Non-pigmented ciliary epithelial cell (primary cell): ENCODE measurements around the gene EEF2KMT.

Source experiments
- DNase-seq: peaks from one replicate; pipeline ENCODE4 v3.0.0-alpha.2; 2010; ENCODE audit warnings: low read depth

Gene EEF2KMT

DNA sequence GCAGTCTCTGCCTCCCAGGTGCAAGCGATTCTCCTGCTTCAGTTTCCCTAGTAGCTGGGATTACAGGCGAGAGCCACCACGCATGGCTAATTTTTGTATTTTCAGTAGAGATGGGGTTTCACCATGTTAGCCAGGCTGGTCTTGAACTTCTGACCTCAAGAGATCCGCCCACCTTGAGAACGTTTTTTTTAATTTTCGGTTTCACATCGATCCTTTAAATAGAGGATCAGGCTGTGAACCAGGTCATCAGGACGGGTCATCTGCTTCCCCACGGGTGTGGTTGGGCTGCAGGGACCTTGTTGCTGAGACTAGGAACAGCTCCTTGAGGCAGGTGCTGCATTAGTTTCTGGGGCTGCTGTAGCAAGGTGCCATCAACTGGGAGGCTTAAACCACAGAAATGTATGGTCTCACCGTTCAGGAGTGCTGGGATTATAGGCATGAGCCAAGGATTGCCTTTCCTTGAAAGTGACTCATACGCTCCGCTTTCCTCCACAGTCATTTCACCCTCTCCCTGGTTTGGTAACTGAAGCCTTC lies 55.9 kb downstream of the EEF2KMT start:
- peak; percentile 60 for DNase-seq

DNA sequence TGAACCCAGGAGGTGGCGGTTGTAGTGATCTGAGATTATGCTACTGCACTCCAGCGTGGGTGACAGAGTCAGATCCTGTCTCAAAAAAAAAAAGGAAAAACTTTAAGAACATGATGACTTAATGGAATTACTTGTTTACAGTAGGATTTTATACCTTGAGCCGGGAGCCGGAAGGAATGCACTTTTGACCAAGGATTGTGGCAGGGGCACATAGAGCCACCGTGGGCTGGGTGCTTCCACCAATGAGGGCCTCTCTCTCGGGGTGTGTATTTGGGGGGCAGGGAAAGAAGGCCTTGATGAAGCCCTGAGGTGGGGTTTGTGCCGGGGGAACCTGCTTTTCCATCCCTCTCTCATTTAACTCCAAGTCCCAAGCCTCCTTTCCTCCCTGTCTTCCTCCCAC lies 57.1 kb downstream of the EEF2KMT start:
- DNase-seq, result no peak

DNA sequence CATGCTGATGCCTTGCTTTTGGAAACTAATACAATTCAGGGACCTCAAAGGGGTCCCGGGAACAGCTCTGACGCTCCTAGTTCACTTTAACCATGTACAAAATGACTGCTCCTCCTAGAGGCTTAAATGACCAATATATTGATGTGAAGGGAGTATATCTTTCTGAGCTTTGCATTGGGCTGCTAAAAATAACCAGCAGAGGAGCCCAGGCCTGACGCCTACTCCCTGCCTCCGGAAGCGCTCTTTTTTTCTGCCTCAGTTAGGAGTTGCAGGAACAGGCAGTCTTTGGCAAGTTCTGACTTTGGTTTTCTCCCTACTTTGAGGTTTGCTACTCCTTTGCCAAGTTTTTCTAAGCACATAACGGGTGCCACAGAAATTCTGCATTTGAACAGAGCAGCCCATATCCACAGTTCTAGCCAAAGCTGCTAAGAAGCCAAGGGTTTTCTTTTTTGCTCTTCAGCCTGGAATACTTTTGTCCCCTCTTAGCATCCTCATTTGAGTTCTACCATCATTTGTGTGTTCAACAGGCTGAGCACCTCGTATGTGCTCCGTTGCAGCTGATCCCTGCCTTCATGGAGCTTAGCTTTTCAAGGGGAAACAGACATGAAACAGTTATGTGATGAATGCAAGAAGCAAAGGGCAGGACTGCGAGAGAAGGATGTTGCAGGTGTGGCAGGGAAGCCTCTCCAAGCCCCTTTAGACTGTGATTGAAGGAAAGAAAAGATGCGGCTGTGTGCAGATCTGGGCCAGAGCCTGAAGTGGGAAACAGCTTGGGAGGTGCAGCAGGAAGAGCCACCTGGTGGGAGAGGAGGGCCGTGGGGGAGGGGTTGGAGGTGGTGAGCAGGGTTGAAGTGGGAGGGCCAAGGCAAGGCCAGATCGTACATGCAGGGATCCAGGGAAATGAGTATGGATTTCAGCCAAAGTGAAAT lies 61.1 kb downstream of the EEF2KMT start:
- no peak for DNase-seq

DNA sequence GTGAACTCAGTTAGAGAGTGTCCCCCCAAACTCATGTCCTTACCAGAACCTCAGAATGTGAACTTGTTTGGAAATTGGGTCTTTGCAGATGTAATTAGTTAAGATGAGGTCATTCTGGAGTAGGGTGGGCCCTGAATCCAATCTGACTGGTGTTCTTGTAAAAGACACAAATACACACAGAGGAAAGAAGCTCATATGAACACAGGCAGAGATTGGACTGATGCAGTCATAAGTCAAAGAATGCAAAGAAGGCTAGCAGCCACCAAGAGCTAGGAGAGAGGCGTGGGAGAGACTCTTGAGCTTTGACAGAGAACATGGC lies 61.7 kb downstream of the EEF2KMT start:
- no peak for DNase-seq
